ENCODE measurements around the gene THOC1.

The THOC1 gene

DNA sequence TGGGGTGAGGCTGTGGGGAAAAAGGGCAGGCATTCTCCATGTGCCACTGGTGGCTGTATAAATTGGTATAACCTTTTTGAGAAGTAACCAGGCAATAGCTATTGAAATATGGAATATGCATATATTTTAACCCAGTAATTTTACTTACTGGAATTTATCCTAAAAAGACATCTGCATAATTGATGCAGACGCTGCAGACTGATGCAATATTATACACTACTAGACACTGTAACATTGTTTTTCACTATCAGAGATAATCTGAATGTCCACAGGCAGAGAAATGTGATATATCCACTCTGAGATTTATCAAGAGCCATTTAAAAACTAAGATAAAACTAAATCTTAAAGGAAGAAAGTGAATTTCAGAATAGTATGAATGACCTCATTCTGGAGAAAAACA, 14.7 kb downstream of the THOC1 start:
- H3K27ac ChIP-seq = no peak overlapping the region
- TF ChIP-seq ZFX (IDR thresholded peaks at IDR 0.05; ENCODE audit: borderline replicate concordance) = no peak
- TF ChIP-seq, protein P1, sequence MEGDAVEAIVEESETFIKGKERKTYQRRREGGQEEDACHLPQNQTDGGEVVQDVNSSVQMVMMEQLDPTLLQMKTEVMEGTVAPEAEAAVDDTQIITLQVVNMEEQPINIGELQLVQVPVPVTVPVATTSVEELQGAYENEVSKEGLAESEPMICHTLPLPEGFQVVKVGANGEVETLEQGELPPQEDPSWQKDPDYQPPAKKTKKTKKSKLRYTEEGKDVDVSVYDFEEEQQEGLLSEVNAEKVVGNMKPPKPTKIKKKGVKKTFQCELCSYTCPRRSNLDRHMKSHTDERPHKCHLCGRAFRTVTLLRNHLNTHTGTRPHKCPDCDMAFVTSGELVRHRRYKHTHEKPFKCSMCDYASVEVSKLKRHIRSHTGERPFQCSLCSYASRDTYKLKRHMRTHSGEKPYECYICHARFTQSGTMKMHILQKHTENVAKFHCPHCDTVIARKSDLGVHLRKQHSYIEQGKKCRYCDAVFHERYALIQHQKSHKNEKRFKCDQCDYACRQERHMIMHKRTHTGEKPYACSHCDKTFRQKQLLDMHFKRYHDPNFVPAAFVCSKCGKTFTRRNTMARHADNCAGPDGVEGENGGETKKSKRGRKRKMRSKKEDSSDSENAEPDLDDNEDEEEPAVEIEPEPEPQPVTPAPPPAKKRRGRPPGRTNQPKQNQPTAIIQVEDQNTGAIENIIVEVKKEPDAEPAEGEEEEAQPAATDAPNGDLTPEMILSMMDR (IDR thresholded peaks at IDR 0.05) = no peak

DNA sequence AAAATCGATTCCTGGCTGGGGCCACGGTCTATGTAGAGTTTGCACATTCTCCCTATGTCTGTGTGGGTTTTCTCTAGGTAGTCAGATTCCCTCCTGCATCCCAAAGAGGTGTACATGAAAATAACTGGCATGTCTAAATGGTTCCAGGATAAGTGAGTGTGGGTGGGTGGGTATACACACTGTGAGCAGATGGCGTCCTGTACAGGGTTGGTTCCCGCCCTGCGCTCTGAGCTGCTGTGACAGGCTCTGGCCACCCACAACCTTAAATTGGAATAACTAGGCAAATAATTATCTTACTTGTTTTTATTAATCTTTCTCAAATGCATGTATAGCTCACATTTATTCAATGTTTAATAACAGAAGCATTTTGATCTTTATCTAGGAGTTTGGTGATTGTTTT, 16.3 kb downstream of the THOC1 start:
- no peak overlapping the region for H3K27ac ChIP-seq
- TF ChIP-seq ZFX (IDR thresholded peaks at IDR 0.05; ENCODE audit: borderline replicate concordance) = no peak
- TF ChIP-seq, protein P1 (IDR thresholded peaks at IDR 0.05) = no peak

DNA sequence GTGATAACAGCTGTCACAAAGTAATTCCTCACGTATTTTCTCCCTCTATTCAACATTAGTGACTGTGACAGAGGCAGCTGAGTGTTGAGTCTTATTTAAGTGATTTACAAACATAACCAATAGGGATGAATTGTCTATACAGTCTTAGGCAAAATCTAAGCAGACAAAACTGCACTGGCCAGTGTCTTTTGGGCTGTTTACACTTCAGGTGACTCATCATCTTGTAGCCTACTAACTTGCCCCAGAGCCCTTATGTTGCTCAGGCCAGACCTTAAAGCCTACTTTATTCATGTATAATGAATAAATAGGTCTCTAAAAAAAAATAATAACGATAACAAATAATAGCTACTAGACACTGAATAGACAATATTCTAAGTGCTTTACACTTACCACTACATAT, 17.2 kb downstream of the THOC1 start:
- TF ChIP-seq ZFX (IDR thresholded peaks at IDR 0.05; ENCODE audit: borderline replicate concordance) = no peak
- TF ChIP-seq, protein P1 (IDR thresholded peaks at IDR 0.05) = no peak

DNA sequence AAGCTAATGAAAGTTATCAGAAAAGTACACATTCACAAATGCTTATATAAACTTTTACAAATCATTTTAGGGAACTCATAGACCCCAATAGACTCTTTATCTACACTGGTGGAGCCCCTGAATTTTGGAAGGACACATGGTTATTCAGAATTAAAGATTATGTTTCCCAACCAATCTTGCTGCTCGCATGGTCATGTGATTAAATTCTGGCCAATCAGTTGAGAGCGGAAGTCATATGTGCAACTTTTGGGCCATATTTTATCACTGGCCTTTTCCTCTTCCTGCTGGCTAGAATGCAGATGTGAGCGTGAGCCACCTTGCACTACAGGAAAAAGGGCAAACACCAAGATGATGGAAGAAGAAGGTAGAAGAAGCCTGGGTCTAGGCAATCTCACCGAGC, 19.8 kb downstream of the THOC1 start:
- TF ChIP-seq ZFX (IDR thresholded peaks at IDR 0.05; ENCODE audit: borderline replicate concordance) = no peak
- TF ChIP-seq, protein P1 (IDR thresholded peaks at IDR 0.05) = no peak
- no peak overlapping the region for H3K27ac ChIP-seq

More for the DNA sequence above, 17.2 kb downstream of the THOC1 start:
- 0 out of 2 replicates have a peak overlapping the region, but pooled peaks have one; percentile 4 for H3K27ac ChIP-seq

DNA sequence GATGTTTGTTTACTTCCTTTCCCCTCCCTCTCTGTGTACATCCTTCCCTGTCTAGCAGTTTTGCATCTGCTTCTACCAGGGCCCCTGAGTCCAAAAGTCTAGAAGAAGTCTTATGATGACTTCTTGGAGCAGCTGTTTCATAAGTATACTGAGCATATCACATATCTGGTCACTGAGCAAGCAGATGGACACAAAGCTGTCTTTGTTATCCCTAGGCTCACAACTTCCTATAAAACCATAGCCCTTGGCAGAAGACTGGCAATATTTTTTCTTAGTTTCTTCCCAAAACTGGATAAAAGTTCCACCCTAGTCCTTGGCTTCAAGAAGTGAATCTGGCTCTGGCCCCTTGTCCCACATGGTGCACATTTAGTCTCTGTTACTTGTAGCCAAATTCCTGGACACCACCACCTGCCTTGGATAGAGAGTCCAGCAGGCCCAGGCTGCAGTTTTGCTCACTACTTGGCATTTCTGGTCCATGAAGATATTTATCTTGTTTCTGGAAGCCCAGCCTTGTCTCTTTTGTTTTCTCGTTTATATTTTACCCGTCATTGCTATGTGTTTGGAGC, 22.5 kb downstream of the THOC1 start:
- no peak overlapping the region for H3K27ac ChIP-seq
- TF ChIP-seq, protein P1 (IDR thresholded peaks at IDR 0.05) = no peak
- TF ChIP-seq ZFX (IDR thresholded peaks at IDR 0.05; ENCODE audit: borderline replicate concordance) = no peak

DNA sequence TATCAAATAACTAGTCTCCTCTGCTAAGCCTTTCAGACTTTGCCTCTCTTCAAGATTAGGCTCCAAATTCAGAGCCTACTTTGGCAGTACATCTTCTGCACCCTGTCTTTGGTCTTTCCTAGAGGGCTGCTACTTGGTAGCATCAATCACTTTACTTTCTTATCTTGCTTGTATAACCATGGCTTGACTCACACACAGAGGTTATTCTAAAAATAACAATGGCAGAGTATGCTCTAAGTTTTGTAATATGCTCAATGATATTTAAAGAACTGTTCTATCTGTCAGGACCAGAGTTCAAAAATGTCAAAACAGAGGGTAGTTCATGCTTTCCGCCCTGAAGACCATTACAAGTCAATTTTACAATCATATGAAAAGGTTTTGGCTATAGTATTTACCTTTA, 27.7 kb downstream of the THOC1 start:
- H3K27ac ChIP-seq = no peak overlapping the region
- no peak for TF ChIP-seq ZFX (IDR thresholded peaks at IDR 0.05; ENCODE audit: borderline replicate concordance)
- TF ChIP-seq, protein P1 (IDR thresholded peaks at IDR 0.05) = no peak

DNA sequence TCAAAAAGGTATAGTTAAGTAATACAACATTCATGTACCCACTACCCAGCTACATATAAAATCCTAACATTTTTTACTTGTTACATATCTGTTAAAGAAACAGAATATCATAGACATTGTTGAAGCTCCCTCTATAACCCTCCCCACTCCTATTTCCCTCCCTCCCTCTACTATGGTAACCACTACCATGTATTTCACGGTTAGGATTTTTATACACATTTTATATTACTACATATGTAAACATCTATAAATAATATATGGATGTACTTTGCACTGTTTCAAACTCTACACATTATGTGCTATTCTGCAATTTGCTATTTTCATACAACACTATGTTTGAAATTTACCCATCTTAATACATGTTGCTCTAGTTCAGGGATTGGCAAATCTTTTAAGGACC, 36.3 kb downstream of the THOC1 start:
- no peak for TF ChIP-seq ZFX (IDR thresholded peaks at IDR 0.05; ENCODE audit: borderline replicate concordance)
- TF ChIP-seq, protein P1 (IDR thresholded peaks at IDR 0.05) = no peak
- peak overlapping the region; percentile 21; the same call in 1 of the 2 replicates for H3K27ac ChIP-seq
